ENCODE data around the gene HOXD3. TPM values are rescaled to one million over a fixed set of nuclear protein-coding genes. Genes with fewer than 3 reads are reported as not detected.

Gene HOXD3
- total and polyA plus RNA-seq, 4 donors, result 1.5 to 13.4 (median 6.0) TPM

DNA sequence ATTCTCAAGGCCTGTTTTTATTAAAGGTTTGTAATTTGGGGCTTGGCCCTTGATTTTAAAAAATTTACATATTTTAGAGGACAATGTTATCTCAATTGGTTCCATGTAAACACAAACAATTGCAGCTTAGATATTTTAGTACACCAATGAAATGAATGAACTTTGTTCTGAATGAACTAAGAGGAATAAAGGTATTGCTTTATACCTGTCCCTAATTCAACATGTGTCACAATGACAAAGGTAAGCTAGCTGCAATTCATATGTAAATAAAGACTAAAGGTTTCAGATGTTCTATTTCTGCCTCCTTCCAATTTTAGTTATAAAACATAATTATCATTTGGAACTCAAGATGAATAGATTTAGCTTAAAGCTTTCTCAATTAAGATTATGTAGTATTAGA is 42.8 kb downstream of the HOXD3 start:
- no peak for ATAC-seq (ENCODE audit: low FRiP score)
- Histone ChIP-seq H3K9me3 (ENCODE audit: control insufficient read depth, low read length) (peaks cover 5% of the 10 kb centered on the region), H3K27me3 (ENCODE audit: control insufficient read depth in 1 of 2, insufficient read depth in 2 of 2, low read length in 1 of 2) (peaks cover 0 to 1% of the 10 kb centered on the region in 2 donors), H3K36me3 (ENCODE audit: control insufficient read depth in 1 of 2, insufficient read depth in 2 of 2, low read length in 1 of 2) (no peaks in the 10 kb centered on the region), H3K4me1 (ENCODE audit: control insufficient read depth in 1 of 2, insufficient read depth in 2 of 2, low read length in 2 of 2) (no peaks in the 10 kb centered on the region), H3K27ac (ENCODE audit: low read depth in 1 of 2, low read length in 2 of 2) (no peak overlapping the region), H3K4me3 (ENCODE audit: low read length in 2 of 2) (no peak overlapping the region)
- intact Hi-C loops (cut with DNase I), result no loop called here
- DNase-seq, result no peak

GRCh38 chr2:176200971-176201370 is 43.9 kb downstream of the HOXD3 start:
- peaks cover 0 to 1% of the 10 kb centered on the region in 2 donors for H3K27me3 ChIP-seq (ENCODE audit: control insufficient read depth in 1 of 2, insufficient read depth in 2 of 2, low read length in 1 of 2)
- intact Hi-C loops (cut with DNase I), result no loop called here
- no peaks in the 10 kb centered on the region for H3K36me3 ChIP-seq (ENCODE audit: control insufficient read depth in 1 of 2, insufficient read depth in 2 of 2, low read length in 1 of 2)
- H3K9me3 ChIP-seq (ENCODE audit: control insufficient read depth, low read length), result peaks cover 6% of the 10 kb centered on the region
- no peak overlapping the region for H3K4me3 ChIP-seq (ENCODE audit: low read length in 2 of 2)
- 59 to 66% methylated on average over 21 of the region's 21 CpGs for WGBS, 2 donors
- no peaks in the 10 kb centered on the region for H3K4me1 ChIP-seq (ENCODE audit: control insufficient read depth in 1 of 2, insufficient read depth in 2 of 2, low read length in 2 of 2)
- no peak for ATAC-seq (ENCODE audit: low FRiP score)
- H3K27ac ChIP-seq (ENCODE audit: low read depth in 1 of 2, low read length in 2 of 2), result no peak overlapping the region
- DNase-seq, result no peak

DNA sequence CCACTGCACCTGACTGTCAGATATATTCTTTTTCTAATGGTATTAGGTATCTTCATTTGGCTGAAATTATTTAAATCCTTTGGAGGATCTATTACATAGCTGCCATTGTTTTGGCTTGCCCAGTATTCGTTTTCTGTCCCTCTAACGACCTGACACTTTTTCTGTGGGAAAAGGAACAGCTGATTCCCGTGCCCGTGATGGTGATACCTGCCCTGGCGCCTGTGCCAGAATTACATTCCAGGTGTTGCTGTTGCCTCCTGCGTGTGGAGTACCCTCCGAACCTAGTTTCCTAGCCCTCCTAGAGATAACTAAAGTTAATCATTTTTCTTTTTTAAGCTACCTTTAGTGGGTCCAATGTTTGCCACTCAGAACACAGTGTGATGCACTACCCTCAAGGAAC is 45.4 kb downstream of the HOXD3 start:
- H3K9me3 ChIP-seq (ENCODE audit: control insufficient read depth, low read length), result peaks cover 6% of the 10 kb centered on the region
- intact Hi-C loops (cut with DNase I), result no loop called here
- H3K4me3 ChIP-seq (ENCODE audit: low read length in 2 of 2), result no peak overlapping the region
- WGBS, 2 donors, result 88 to 91% methylated on average over 7 of the region's 7 CpGs
- ATAC-seq (ENCODE audit: low FRiP score) (no peak), DNase-seq (no peak)
- H3K27me3 ChIP-seq (ENCODE audit: control insufficient read depth in 1 of 2, insufficient read depth in 2 of 2, low read length in 1 of 2), result peaks cover 0 to 1% of the 10 kb centered on the region in 2 donors
- H3K4me1 ChIP-seq (ENCODE audit: control insufficient read depth in 1 of 2, insufficient read depth in 2 of 2, low read length in 2 of 2), result no peaks in the 10 kb centered on the region
- H3K36me3 ChIP-seq (ENCODE audit: control insufficient read depth in 1 of 2, insufficient read depth in 2 of 2, low read length in 1 of 2), result no peaks in the 10 kb centered on the region
- no peak overlapping the region for H3K27ac ChIP-seq (ENCODE audit: low read depth in 1 of 2, low read length in 2 of 2)

GRCh38 chr2:176205126-176205525 is 48.0 kb downstream of the HOXD3 start:
- Histone ChIP-seq H3K4me3 (ENCODE audit: low read length in 2 of 2) (no peak overlapping the region), H3K36me3 (ENCODE audit: control insufficient read depth in 1 of 2, insufficient read depth in 2 of 2, low read length in 1 of 2) (no peaks in the 10 kb centered on the region), H3K27me3 (ENCODE audit: control insufficient read depth in 1 of 2, insufficient read depth in 2 of 2, low read length in 1 of 2) (peaks cover 0 to 1% of the 10 kb centered on the region in 2 donors), H3K9me3 (ENCODE audit: control insufficient read depth, low read length) (peaks cover 6% of the 10 kb centered on the region), H3K4me1 (ENCODE audit: control insufficient read depth in 1 of 2, insufficient read depth in 2 of 2, low read length in 2 of 2) (no peaks in the 10 kb centered on the region), H3K27ac (ENCODE audit: low read depth in 1 of 2, low read length in 2 of 2) (no peak overlapping the region)
- WGBS, 2 donors, result 80 to 88% methylated on average over 1 of the region's 1 CpG
- no peak for ATAC-seq (ENCODE audit: low FRiP score)
- DNase-seq, result no peak
- intact Hi-C loops (cut with DNase I), result no loop called here

DNA sequence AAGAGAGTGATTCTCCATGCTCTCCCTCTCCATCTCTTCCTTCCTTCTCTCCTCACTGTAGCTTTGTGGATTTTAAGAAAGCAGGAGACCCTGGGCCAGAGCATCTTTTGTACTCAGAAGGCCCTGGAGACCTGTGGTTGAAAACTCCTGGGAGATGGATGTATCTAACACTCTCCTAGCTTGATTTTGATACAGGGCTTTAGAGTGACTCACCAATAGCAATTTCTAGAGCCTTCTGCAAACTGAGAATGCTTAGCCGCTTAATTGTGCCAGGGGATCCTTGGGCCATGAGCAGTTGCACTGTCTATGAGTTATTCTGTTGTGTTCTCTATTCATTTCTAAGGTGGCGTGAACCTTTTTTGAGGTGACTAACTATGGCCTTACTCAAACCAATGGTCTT is 49.0 kb downstream of the HOXD3 start:
- Histone ChIP-seq H3K27me3 (ENCODE audit: control insufficient read depth in 1 of 2, insufficient read depth in 2 of 2, low read length in 1 of 2) (no peaks in the 10 kb centered on the region), H3K27ac (ENCODE audit: low read depth in 1 of 2, low read length in 2 of 2) (no peak overlapping the region), H3K36me3 (ENCODE audit: control insufficient read depth in 1 of 2, insufficient read depth in 2 of 2, low read length in 1 of 2) (no peaks in the 10 kb centered on the region), H3K4me3 (ENCODE audit: low read length in 2 of 2) (no peak overlapping the region), H3K9me3 (ENCODE audit: control insufficient read depth, low read length) (peaks cover 6% of the 10 kb centered on the region), H3K4me1 (ENCODE audit: control insufficient read depth in 1 of 2, insufficient read depth in 2 of 2, low read length in 2 of 2) (no peaks in the 10 kb centered on the region)
- ATAC-seq (ENCODE audit: low FRiP score) (no peak), DNase-seq (no peak)
- intact Hi-C loops (cut with DNase I), result no loop called here
- 95 to 96% methylated on average over 2 of the region's 2 CpGs for WGBS, 2 donors

DNA sequence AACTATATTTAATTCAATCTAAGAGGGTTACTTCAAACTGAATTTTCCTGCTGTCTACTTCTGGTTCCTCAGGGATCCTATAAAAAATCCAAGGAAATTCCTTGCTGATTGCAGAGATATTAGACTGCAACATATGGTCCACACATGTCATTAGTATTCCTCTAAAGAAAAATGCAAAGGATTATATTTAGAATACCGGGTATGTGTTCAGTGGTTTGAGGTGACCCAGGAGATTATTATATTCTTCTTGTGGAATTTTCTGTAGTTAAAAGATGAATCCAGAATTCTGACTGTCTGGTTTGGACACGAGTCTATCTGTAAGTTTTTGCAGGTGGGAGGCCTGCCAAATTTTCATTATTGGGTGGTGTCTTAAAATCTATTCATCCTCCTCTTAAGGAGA is 49.6 kb downstream of the HOXD3 start:
- intact Hi-C loops (cut with DNase I), result no loop called here
- 19 to 40% methylated on average over 2 of the region's 2 CpGs for WGBS, 2 donors
- H3K36me3 ChIP-seq (ENCODE audit: control insufficient read depth in 1 of 2, insufficient read depth in 2 of 2, low read length in 1 of 2), result no peaks in the 10 kb centered on the region

DNA sequence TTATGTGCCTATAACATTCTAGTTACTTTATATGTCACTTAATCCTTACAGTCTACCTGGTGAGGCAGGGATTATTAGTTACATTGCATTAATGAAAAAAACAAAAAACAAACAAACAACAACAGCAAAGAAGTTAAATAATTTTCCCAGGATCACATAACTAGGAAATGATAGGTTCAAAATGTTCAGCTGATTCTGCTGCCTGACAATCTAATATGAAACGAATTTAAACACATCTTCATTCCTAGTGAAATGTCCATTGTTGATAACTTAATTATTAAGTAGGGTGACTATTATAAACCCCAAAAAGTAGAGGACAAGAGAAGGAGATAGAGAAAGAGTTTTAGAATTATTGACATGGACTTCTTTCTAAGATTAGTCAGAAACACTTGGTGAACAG is 54.0 kb downstream of the HOXD3 start:
- DNase-seq (no peak), ATAC-seq (ENCODE audit: low FRiP score) (no peak)
- 83 to 86% methylated on average over 1 of the region's 1 CpG for WGBS, 2 donors
- no peak overlapping the region for H3K27ac ChIP-seq (ENCODE audit: low read depth in 1 of 2, low read length in 2 of 2)
- H3K36me3 ChIP-seq (ENCODE audit: control insufficient read depth in 1 of 2, insufficient read depth in 2 of 2, low read length in 1 of 2), result no peaks in the 10 kb centered on the region
- H3K9me3 ChIP-seq (ENCODE audit: control insufficient read depth, low read length), result no peaks in the 10 kb centered on the region
- no peaks in the 10 kb centered on the region for H3K27me3 ChIP-seq (ENCODE audit: control insufficient read depth in 1 of 2, insufficient read depth in 2 of 2, low read length in 1 of 2)
- intact Hi-C loops (cut with DNase I), result no loop called here
- no peak overlapping the region for H3K4me3 ChIP-seq (ENCODE audit: low read length in 2 of 2)
- H3K4me1 ChIP-seq (ENCODE audit: control insufficient read depth in 1 of 2, insufficient read depth in 2 of 2, low read length in 2 of 2), result no peaks in the 10 kb centered on the region

More for the DNA sequence above, 49.6 kb downstream of the HOXD3 start:
- Histone ChIP-seq H3K9me3 (ENCODE audit: control insufficient read depth, low read length) (peaks cover 6% of the 10 kb centered on the region), H3K4me3 (ENCODE audit: low read length in 2 of 2) (no peak overlapping the region), H3K4me1 (ENCODE audit: control insufficient read depth in 1 of 2, insufficient read depth in 2 of 2, low read length in 2 of 2) (no peaks in the 10 kb centered on the region), H3K27me3 (ENCODE audit: control insufficient read depth in 1 of 2, insufficient read depth in 2 of 2, low read length in 1 of 2) (no peaks in the 10 kb centered on the region), H3K27ac (ENCODE audit: low read depth in 1 of 2, low read length in 2 of 2) (no peak overlapping the region)
- ATAC-seq (ENCODE audit: low FRiP score) (no peak), DNase-seq (no peak)

DNA sequence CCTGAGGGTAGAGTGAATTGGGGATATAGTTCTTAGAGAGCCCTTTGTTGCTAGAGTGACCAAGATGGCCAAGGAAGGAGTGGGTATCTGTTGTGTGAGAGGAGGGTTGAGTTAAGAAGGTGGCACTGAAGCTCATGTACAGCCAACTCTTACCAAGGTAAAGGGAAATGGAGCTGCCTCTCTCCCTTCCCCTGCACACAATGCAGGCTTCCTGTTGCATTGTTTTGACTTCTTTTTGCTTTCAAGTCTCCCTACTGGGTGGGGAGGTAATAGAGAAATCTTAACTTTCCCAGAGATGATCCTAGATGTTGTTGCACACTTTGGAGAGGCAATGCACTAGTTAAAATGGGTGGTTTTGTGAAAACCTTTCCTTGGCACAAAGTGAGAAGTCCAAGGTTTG is 55.2 kb downstream of the HOXD3 start:
- no peak overlapping the region for H3K27ac ChIP-seq (ENCODE audit: low read depth in 1 of 2, low read length in 2 of 2)
- H3K27me3 ChIP-seq (ENCODE audit: control insufficient read depth in 1 of 2, insufficient read depth in 2 of 2, low read length in 1 of 2), result no peaks in the 10 kb centered on the region
- intact Hi-C loops (cut with DNase I), result no loop called here
- H3K4me1 ChIP-seq (ENCODE audit: control insufficient read depth in 1 of 2, insufficient read depth in 2 of 2, low read length in 2 of 2), result no peaks in the 10 kb centered on the region
- H3K36me3 ChIP-seq (ENCODE audit: control insufficient read depth in 1 of 2, insufficient read depth in 2 of 2, low read length in 1 of 2), result no peaks in the 10 kb centered on the region
- DNase-seq, result no peak
- no peak for ATAC-seq (ENCODE audit: low FRiP score)
- H3K9me3 ChIP-seq (ENCODE audit: control insufficient read depth, low read length), result no peaks in the 10 kb centered on the region
- no peak overlapping the region for H3K4me3 ChIP-seq (ENCODE audit: low read length in 2 of 2)

DNA sequence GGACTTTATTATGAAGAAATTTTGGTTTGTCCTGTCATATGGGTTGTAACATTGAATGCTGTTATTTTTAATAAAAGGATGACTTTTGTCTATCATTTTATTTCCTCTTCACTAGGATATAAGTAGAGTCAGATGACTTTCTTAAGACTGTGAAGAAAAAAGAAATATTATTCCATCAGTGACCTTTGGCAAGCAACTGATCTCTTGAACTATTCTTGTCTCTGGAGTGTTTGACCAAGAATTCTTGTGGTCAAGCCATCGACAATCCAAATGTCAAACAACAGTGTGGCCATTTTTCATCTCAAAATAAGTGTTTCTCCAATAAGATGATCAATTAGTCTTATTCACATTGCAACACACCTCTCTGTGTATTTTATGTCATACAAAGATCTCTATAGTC is 56.3 kb downstream of the HOXD3 start:
- H3K27ac ChIP-seq (ENCODE audit: low read depth in 1 of 2, low read length in 2 of 2), result no peak overlapping the region
- no peak for DNase-seq
- no peaks in the 10 kb centered on the region for H3K4me1 ChIP-seq (ENCODE audit: control insufficient read depth in 1 of 2, insufficient read depth in 2 of 2, low read length in 2 of 2)
- no peaks in the 10 kb centered on the region for H3K27me3 ChIP-seq (ENCODE audit: control insufficient read depth in 1 of 2, insufficient read depth in 2 of 2, low read length in 1 of 2)
- H3K36me3 ChIP-seq (ENCODE audit: control insufficient read depth in 1 of 2, insufficient read depth in 2 of 2, low read length in 1 of 2), result no peaks in the 10 kb centered on the region
- no peak overlapping the region for H3K4me3 ChIP-seq (ENCODE audit: low read length in 2 of 2)
- 6 to 19% methylated on average over 1 of the region's 1 CpG for WGBS, 2 donors
- intact Hi-C loops (cut with DNase I), result no loop called here
- ATAC-seq (ENCODE audit: low FRiP score), result no peak
- no peaks in the 10 kb centered on the region for H3K9me3 ChIP-seq (ENCODE audit: control insufficient read depth, low read length)
